Measurements from ENCODE around the gene GABRP.
"Not testable (repeated sequence)": the region's sequence is repeated elsewhere in the genome, so short reads cannot be mapped to it uniquely, and the experiment has no call there.

The GABRP gene

GRCh38 chr5:170826117-170826516 lies 42.6 kb downstream of the GABRP start:
- TF ChIP-seq CTCF (conservative IDR thresholded peaks at IDR 0.05; ENCODE audit: low read depth, low read length), result no peak
- no peaks in the 10 kb centered on the region for H4K20me1 ChIP-seq (ENCODE audit: insufficient read depth)
- H3K27ac ChIP-seq, result no peak overlapping the region
- no peak overlapping the region for H3K4me2 ChIP-seq
- H3K79me2 ChIP-seq (ENCODE audit: insufficient read depth, low read depth), result no peaks in the 10 kb centered on the region
- no peaks in the 10 kb centered on the region for H3K36me3 ChIP-seq (ENCODE audit: insufficient read depth)
- H3K27me3 ChIP-seq (ENCODE audit: insufficient read depth, low read depth), result no peaks in the 10 kb centered on the region
- no peak overlapping the region for H3K4me3 ChIP-seq (IDR thresholded peaks at IDR 0.05; ENCODE audit: insufficient read depth, low read depth, low read length)
- H2AFZ ChIP-seq (ENCODE audit: low read depth), result no peak overlapping the region
- H3K9ac ChIP-seq, result no peak overlapping the region
- H3K4me1 ChIP-seq (ENCODE audit: low read depth, poor library complexity, severe bottlenecking), result no peaks in the 10 kb centered on the region

GRCh38 chr5:170832241-170832640 lies 48.7 kb downstream of the GABRP start:
- Histone ChIP-seq H4K20me1 (ENCODE audit: insufficient read depth) (no peaks in the 10 kb centered on the region), H2AFZ (ENCODE audit: low read depth) (no peak overlapping the region), H3K79me2 (ENCODE audit: insufficient read depth, low read depth) (no peaks in the 10 kb centered on the region), H3K27me3 (ENCODE audit: insufficient read depth, low read depth) (no peaks in the 10 kb centered on the region), H3K27ac (no peak overlapping the region), H3K4me2 (no peak overlapping the region), H3K4me3 (IDR thresholded peaks at IDR 0.05; ENCODE audit: insufficient read depth, low read depth, low read length) (no peak overlapping the region), H3K4me1 (ENCODE audit: low read depth, poor library complexity, severe bottlenecking) (no peaks in the 10 kb centered on the region), H3K9ac (no peak overlapping the region), H3K36me3 (ENCODE audit: insufficient read depth) (no peaks in the 10 kb centered on the region)
- no peak for TF ChIP-seq CTCF (conservative IDR thresholded peaks at IDR 0.05; ENCODE audit: low read depth, low read length)

- not testable (repeated sequence) for H2AFZ ChIP-seq (ENCODE audit: low read depth); H3K79me2 ChIP-seq (ENCODE audit: insufficient read depth, low read depth); H3K9ac ChIP-seq; H3K4me1 ChIP-seq (ENCODE audit: low read depth, poor library complexity, severe bottlenecking); H3K27ac ChIP-seq; H4K20me1 ChIP-seq (ENCODE audit: insufficient read depth); H3K36me3 ChIP-seq (ENCODE audit: insufficient read depth); H3K4me3 ChIP-seq (IDR thresholded peaks at IDR 0.05; ENCODE audit: insufficient read depth, low read depth, low read length); H3K4me2 ChIP-seq; H3K27me3 ChIP-seq (ENCODE audit: insufficient read depth, low read depth)
These were observed 50.5 kb downstream of the GABRP start for GRCh38 chr5:170833981-170834380.

GRCh38 chr5:170836226-170836625 lies 52.7 kb downstream of the GABRP start:
- no peak overlapping the region for H3K4me3 ChIP-seq (IDR thresholded peaks at IDR 0.05; ENCODE audit: insufficient read depth, low read depth, low read length)
- H3K27me3 ChIP-seq (ENCODE audit: insufficient read depth, low read depth), result no peaks in the 10 kb centered on the region
- H3K4me2 ChIP-seq, result no peak overlapping the region
- H3K36me3 ChIP-seq (ENCODE audit: insufficient read depth), result no peaks in the 10 kb centered on the region
- H3K4me1 ChIP-seq (ENCODE audit: low read depth, poor library complexity, severe bottlenecking), result no peaks in the 10 kb centered on the region
- TF ChIP-seq CTCF (conservative IDR thresholded peaks at IDR 0.05; ENCODE audit: low read depth, low read length), result no peak
- H3K27ac ChIP-seq, result no peak overlapping the region
- H3K79me2 ChIP-seq (ENCODE audit: insufficient read depth, low read depth), result no peaks in the 10 kb centered on the region
- no peak overlapping the region for H2AFZ ChIP-seq (ENCODE audit: low read depth)
- no peaks in the 10 kb centered on the region for H4K20me1 ChIP-seq (ENCODE audit: insufficient read depth)
- no peak overlapping the region for H3K9ac ChIP-seq

- peaks cover 5% of the 10 kb centered on the region for H3K4me1 ChIP-seq (ENCODE audit: low read depth, poor library complexity, severe bottlenecking)
- no peaks in the 10 kb centered on the region for H4K20me1 ChIP-seq (ENCODE audit: insufficient read depth)
- H3K9ac ChIP-seq, result no peak overlapping the region
- H3K27ac ChIP-seq, result no peak overlapping the region
- H3K4me3 ChIP-seq (IDR thresholded peaks at IDR 0.05; ENCODE audit: insufficient read depth, low read depth, low read length), result no peak overlapping the region
- no peak overlapping the region for H2AFZ ChIP-seq (ENCODE audit: low read depth)
- H3K27me3 ChIP-seq (ENCODE audit: insufficient read depth, low read depth), result no peaks in the 10 kb centered on the region
- no peak overlapping the region; the same call in 1 of the 2 replicates for H3K4me2 ChIP-seq
- H3K79me2 ChIP-seq (ENCODE audit: insufficient read depth, low read depth), result no peaks in the 10 kb centered on the region
- H3K36me3 ChIP-seq (ENCODE audit: insufficient read depth), result no peaks in the 10 kb centered on the region
- TF ChIP-seq CTCF (conservative IDR thresholded peaks at IDR 0.05; ENCODE audit: low read depth, low read length), result no peak
These were observed 60.3 kb downstream of the GABRP start for GRCh38 chr5:170843870-170844269.
